IPS-18c (cell line): ENCODE measurements around the gene STX16.

ENCODE experiments used
- H3K4me3 ChIP-seq: 2 replicates; pipeline ENCODE4 v1.7.0; 2013; ENCODE audit warnings: low read depth, mild to moderate bottlenecking, low read length, moderate library complexity; ENCODE audit not compliant: insufficient read depth
- H3K9me3 ChIP-seq: one replicate; pipeline ENCODE4 v1.6.1; 2013; ENCODE audit warnings: mild to moderate bottlenecking, low read length, moderate library complexity; ENCODE audit not compliant: control insufficient read depth, insufficient read depth

The STX16 gene

GRCh38 chr20:58660855-58661597, 9.9 kb downstream of the STX16 start:
- Histone ChIP-seq H3K9me3 (no peaks in the 10 kb centered on the region), H3K4me3 (no peak overlapping the region)

- no peaks in the 10 kb centered on the region for H3K9me3 ChIP-seq
- H3K4me3 ChIP-seq = no peak overlapping the region
Measured at GRCh38 chr20:58661598-58662473, 10.8 kb downstream of the STX16 start.

DNA sequence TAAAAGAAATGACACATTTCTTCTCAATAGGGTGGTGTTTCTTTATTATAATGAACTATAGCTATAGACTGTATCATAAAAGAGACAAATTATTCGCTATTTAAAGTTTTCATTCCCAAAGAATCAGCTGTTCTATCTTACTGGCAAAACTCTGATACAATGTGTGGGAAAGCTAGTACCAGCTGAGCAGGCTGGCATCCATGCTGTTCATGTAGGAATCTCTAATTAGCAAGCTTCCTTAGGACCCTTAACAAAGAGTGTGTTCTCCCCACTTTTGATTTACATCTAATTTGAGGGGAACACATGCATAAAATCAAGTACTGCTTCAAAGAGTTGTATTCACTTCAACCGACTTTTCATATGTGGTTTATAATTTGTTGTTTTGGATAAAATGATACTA, 13.2 kb downstream of the STX16 start:
- no peak overlapping the region for H3K4me3 ChIP-seq
- H3K9me3 ChIP-seq = no peaks in the 10 kb centered on the region

GRCh38 chr20:58664883-58665282, 13.8 kb downstream of the STX16 start:
- Histone ChIP-seq H3K9me3 (no peaks in the 10 kb centered on the region), H3K4me3 (no peak overlapping the region)

DNA sequence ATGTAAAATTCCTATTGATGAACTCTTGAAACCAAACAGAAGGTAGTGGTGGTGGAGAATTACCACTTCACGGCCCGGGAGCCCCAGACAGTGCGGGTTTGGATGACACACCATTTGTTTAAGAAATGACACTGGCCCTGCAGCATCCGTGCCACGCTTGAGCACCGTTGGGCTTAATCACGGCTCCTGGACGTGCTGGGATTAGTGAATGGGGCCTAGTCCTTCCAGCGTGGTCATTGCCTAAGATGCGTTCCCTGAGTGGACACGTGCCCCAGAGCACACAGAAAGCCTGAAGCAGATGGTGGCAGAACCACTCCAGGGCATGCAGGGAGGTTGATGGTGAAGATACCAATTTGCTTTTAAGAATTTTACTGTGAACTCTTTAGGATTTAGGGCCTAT, 14.5 kb downstream of the STX16 start:
- H3K9me3 ChIP-seq = no peaks in the 10 kb centered on the region
- H3K4me3 ChIP-seq = no peak overlapping the region

DNA sequence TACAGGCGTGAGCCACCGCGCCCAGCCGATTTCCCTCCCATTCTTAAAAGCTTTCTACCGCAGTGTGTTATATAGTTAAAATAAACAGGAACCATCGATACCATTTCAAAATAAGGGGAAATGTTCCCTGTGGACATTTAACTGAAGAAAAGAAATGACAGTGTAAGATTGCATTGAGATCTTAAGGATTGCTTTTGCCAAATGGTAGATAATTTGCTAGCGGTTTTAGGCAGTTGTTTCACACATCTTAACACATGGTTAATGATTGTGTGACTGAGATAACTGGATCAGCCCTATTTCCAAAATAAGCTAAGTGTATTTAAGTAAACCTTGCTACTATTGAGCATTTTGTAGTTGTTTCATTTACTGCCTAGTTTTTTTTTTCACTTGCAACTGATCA, 15.6 kb downstream of the STX16 start:
- H3K9me3 ChIP-seq = no peaks in the 10 kb centered on the region
- H3K4me3 ChIP-seq = no peak overlapping the region

DNA sequence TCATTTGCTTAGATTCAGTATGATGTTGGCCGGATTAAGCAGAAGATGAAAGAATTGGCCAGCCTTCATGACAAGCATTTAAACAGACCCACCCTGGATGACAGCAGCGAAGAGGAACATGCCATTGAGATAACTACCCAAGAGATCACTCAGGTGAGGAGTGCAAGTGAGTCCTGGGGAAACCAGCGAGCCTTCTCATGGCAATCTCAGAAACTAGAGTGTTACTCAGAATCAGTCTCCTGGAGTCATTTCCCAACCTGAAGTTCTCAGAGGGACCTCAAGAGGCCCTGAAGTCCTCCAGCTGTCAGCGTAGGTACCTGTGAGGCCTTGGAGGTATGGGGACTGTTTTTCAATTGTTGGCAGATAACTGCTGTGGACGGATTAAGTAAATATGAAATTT, 16.9 kb downstream of the STX16 start:
- Histone ChIP-seq H3K9me3 (no peaks in the 10 kb centered on the region), H3K4me3 (no peak overlapping the region)

GRCh38 chr20:58668901-58669286, 17.8 kb downstream of the STX16 start:
- Histone ChIP-seq H3K9me3 (no peaks in the 10 kb centered on the region), H3K4me3 (no peak overlapping the region)

DNA sequence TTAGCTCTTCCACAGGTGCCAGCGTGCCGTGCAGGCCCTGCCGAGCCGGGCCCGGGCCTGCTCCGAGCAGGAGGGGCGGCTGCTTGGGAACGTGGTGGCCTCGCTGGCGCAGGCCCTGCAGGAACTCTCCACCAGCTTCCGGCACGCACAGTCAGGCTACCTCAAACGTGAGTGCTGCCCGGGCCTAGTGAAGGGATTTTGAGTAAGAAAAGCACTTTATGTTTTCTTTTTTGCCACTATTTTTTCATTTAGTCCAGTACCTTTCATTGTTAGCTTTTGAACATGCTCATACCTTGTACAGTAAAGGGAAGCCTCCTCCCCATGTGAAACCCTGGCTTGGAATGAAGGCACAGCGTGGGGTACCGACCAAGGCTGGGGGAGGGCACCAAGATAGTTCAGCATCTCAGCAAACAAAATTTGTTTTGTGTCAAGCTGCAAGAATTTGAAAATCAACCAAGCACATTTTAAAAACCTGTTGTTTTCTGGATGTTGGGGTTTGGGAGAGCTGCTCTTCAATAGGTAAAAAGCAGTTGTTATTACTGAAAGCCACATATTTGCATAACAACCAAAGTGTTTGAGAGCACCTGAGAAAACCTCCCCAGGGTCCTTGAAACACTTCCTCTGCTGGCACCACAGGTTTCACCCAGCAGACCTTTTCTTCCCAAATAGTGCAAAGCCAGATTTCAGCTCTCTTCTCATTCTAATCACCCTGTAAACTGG, 18.4 kb downstream of the STX16 start:
- Histone ChIP-seq H3K9me3 (no peaks in the 10 kb centered on the region), H3K4me3 (no peak overlapping the region)

DNA sequence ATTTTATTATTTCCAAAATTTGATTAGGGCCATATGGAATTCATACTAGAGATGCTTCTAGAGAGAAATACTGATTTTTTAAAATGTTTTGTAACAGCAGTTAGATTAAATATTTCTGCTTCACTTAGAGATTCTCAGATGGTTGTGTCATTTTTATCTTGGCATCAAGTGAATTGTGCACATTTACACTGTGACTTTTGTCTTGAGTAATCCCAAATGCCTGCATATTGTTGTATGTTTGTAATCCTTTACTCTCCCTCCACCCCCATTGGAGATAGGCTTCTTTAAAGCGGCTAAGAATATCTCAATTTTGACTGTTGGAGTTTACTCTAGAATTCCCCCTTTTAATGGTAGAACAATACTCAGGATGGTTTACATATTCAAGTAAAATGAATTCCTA, 19.0 kb downstream of the STX16 start:
- no peaks in the 10 kb centered on the region for H3K9me3 ChIP-seq
- H3K4me3 ChIP-seq = no peak overlapping the region

DNA sequence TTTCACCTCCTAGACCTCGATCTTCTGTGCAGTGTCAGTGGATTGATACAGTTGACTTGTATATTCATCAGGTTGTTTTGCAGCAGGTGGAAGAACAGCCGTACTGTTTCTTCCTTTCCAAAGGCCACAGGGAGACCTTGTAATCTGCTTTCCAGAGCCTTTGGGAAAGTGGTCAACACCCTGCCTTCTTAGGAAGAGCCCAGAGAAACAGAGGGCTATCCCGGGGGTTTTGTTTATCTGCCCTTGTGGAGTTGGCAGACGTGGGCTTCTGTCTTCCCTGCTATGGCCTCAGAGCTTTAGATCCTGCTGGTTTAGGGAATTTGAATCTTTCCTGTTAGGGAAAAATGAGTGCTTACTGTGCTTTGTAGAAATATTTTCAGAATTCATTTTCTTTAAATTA, 19.6 kb downstream of the STX16 start:
- Histone ChIP-seq H3K9me3 (no peaks in the 10 kb centered on the region), H3K4me3 (no peak overlapping the region)

GRCh38 chr20:58673119-58673518, 22.0 kb downstream of the STX16 start:
- H3K4me3 ChIP-seq = no peak overlapping the region

GRCh38 chr20:58675146-58675584, 24.1 kb downstream of the STX16 start:
- no peaks in the 10 kb centered on the region for H3K9me3 ChIP-seq

More at GRCh38 chr20:58673119-58673518, 22.0 kb downstream of the STX16 start:
- H3K9me3 ChIP-seq = no peaks in the 10 kb centered on the region

DNA sequence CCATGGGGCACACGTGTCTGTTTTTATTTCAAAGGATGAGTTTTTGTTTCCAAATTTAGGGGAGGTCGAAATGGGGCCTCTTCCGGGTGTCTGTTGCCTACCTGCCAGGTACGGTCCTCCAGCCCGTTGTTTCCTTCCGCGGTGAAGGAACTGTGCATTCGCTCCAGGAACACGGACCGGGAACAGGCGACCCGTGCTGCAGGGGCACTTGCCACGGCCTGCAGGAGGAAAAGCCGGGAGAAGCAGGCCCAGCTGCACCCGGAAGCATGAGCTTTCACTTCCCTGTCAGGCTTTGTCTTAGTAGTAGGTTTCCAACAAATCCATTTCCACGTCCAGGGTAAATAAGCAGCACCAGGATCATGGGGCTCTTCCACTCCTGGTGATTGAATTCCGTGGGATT, 24.6 kb downstream of the STX16 start:
- Histone ChIP-seq H3K4me3 (no peak overlapping the region), H3K9me3 (no peaks in the 10 kb centered on the region)

More at GRCh38 chr20:58675146-58675584, 24.1 kb downstream of the STX16 start:
- H3K4me3 ChIP-seq = no peak overlapping the region

GRCh38 chr20:58676161-58676560, 25.1 kb downstream of the STX16 start:
- Histone ChIP-seq H3K4me3 (no peak overlapping the region), H3K9me3 (no peaks in the 10 kb centered on the region)

- H3K4me3 ChIP-seq = no peak overlapping the region
Measured at GRCh38 chr20:58677079-58677604, 26.1 kb downstream of the STX16 start.

GRCh38 chr20:58677808-58678207, 26.7 kb downstream of the STX16 start:
- Histone ChIP-seq H3K4me3 (no peak overlapping the region), H3K9me3 (no peaks in the 10 kb centered on the region)

More at GRCh38 chr20:58677079-58677604, 26.1 kb downstream of the STX16 start:
- H3K9me3 ChIP-seq = no peaks in the 10 kb centered on the region
